PC-9 (cell line): ENCODE results near the gene FJX1. TPM values are rescaled to one million over a fixed set of nuclear protein-coding genes. Genes with fewer than 3 reads are reported as not detected.
A peak's percentile ranks its signal among the peaks of the same experiment; 100 is the strongest.

Experiments
- BruUV-seq: library from RNA; stranded (reverse); fragments of 400-500 nt; replicated peaks from 2 replicates; lab custom pipeline; 2021; lab: Mats Ljungman, UMichigan
- CTCF ChIA-PET: fragments of 300-600 bp; sonication (Branson Sonifier 250); formaldehyde crosslinking; loops from one replicate; lab custom pipeline; 2022; ENCODE audit warnings: antibody characterized with exemption; lab: Charles Lee
- POLR2A ChIA-PET: fragments of 300-600 bp; sonication (Branson Sonifier 250); formaldehyde crosslinking; loops from one replicate; lab custom pipeline; 2022; ENCODE audit warnings: antibody characterized with exemption; ENCODE audit not compliant: unreplicated experiment; lab: Charles Lee
- DNase-seq, 2 experiments: peaks; one replicate each; pipeline versions ENCODE4 v3.0.0 to v3.0.0-alpha.2; 2015 to 2022; ENCODE audit warnings: mixed read lengths in 1 of 2
- H2AFZ ChIP-seq: fragments of 200-600 bp; sonication (generic); 2 replicates; pipeline ENCODE4 v1.8.1; 2017; ENCODE audit warnings: antibody characterized with exemption
- H3F3A ChIP-seq: fragments of 200-600 bp; sonication (generic); 2 replicates; pipeline ENCODE4 v1.8.1; 2017; ENCODE audit warnings: antibody characterized with exemption, mild to moderate bottlenecking, low read depth; ENCODE audit not compliant: insufficient read depth
- H3K27ac ChIP-seq: fragments of 200-600 bp; sonication (generic); 2 replicates; pipeline ENCODE4 v1.6.1; 2016; ENCODE audit warnings: mixed run types
- H3K27me3 ChIP-seq: fragments of 200-600 bp; sonication (generic); 2 replicates; pipeline ENCODE4 v1.6.1; 2016; ENCODE audit warnings: low read depth, mixed run types; ENCODE audit not compliant: insufficient read depth
- H3K36me3 ChIP-seq: fragments of 200-600 bp; sonication (generic); 2 replicates; pipeline ENCODE4 v1.6.1; 2016; ENCODE audit warnings: low read depth, mixed run types
- H3K4me1 ChIP-seq: fragments of 200-600 bp; sonication (generic); replicated peaks from 2 replicates; pipeline ENCODE4 v1.6.1; 2016; ENCODE audit warnings: mixed run types; ENCODE audit not compliant: insufficient read depth
- H3K4me2 ChIP-seq: fragments of 200-600 bp; sonication (generic); 2 replicates; pipeline ENCODE4 v1.6.1; 2017; ENCODE audit warnings: mixed run types
- H3K4me3 ChIP-seq: fragments of 200-600 bp; sonication (generic); 2 replicates; pipeline ENCODE4 v1.6.1; 2016; ENCODE audit warnings: mixed run types
- H3K79me2 ChIP-seq: fragments of 200-600 bp; sonication (generic); 2 replicates; pipeline ENCODE4 v1.6.1; 2017; ENCODE audit warnings: low read depth, mixed run types
- H3K9me2 ChIP-seq: fragments of 200-600 bp; sonication (generic); 2 replicates; pipeline ENCODE4 v1.8.1; 2017; ENCODE audit warnings: mild to moderate bottlenecking; ENCODE audit not compliant: insufficient read depth
- H3K9me3 ChIP-seq: fragments of 200-600 bp; sonication (generic); 2 replicates; pipeline ENCODE4 v1.8.1; 2016; ENCODE audit warnings: low read depth; ENCODE audit not compliant: insufficient read depth
- H4K20me1 ChIP-seq: fragments of 200-600 bp; sonication (generic); 2 replicates; pipeline ENCODE4 v1.8.1; 2017; ENCODE audit not compliant: insufficient read depth
- EZH2 ChIP-seq: fragments of 200-600 bp; sonication (generic); IDR thresholded peaks from 2 replicates; pipeline ENCODE4 v1.8.0; 2017; ENCODE audit warnings: antibody characterized with exemption, low read depth
- intact Hi-C: fragments of 100-400 bp; cut with micrococcal nuclease; formaldehyde crosslinking; loops from one replicate; pipeline ENCODE4 v1.10.0; 2022; ENCODE audit not compliant: unreplicated experiment
- total RNA-seq: library from RNA; stranded (reverse); gene quantifications from 2 replicates; pipeline ENCODE4 v1.2.3, GENCODE V29; 2021
- TF ChIP-seq, protein P1 (sequence below): fragments of 200-600 bp; sonication (generic); conservative IDR thresholded peaks from 2 replicates; pipeline ENCODE4 v1.6.1; 2017; ENCODE audit warnings: mixed run types, antibody characterized with exemption, mild to moderate bottlenecking, moderate library complexity

Gene FJX1
- total RNA-seq, 1 experiment from 2014 or later, result 14.8 TPM

DNA sequence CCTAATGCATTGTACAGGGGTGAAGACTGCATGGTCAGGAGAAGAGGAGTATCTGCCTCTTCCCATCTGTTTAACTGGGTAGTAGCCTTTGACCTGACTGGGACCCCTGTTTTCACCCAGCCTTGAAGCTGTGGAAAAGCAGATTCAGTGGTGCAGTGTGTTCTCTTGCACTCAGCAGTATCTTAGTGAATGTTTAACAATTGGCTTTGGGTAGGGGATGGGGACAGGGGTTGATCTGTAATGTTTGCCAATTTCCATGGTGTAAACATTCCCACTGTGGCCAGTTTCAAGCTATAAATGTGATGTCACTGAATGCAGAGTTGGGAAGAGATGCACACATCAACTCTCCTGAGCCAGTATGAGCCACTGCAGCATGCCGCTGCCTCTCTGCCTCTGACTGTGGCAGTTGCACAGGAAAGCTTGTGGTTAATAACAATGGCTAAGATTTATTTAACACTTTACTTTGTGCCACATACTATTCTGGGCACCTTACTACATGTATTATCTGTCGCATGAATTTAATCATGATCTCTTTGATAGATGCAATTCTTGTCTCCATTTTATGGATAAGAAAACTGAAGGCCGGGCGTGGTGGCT lies 15.7 kb downstream of the FJX1 start:
- no peaks in the 10 kb centered on the region for H3K79me2 ChIP-seq
- POLR2A ChIA-PET, result no interaction called here
- no peak overlapping the region for H3K4me2 ChIP-seq
- BruUV-seq, result no TSS peak
- no peaks in the 10 kb centered on the region for H3K9me2 ChIP-seq
- no peaks in the 10 kb centered on the region for H3K36me3 ChIP-seq
- H3K4me1 ChIP-seq, result peaks cover 19% of the 10 kb centered on the region
- H3K27me3 ChIP-seq, result no peaks in the 10 kb centered on the region
- CTCF ChIA-PET, result no interaction called here
- H3K9me3 ChIP-seq, result no peaks in the 10 kb centered on the region
- no peak for DNase-seq
- TF ChIP-seq, protein P1, sequence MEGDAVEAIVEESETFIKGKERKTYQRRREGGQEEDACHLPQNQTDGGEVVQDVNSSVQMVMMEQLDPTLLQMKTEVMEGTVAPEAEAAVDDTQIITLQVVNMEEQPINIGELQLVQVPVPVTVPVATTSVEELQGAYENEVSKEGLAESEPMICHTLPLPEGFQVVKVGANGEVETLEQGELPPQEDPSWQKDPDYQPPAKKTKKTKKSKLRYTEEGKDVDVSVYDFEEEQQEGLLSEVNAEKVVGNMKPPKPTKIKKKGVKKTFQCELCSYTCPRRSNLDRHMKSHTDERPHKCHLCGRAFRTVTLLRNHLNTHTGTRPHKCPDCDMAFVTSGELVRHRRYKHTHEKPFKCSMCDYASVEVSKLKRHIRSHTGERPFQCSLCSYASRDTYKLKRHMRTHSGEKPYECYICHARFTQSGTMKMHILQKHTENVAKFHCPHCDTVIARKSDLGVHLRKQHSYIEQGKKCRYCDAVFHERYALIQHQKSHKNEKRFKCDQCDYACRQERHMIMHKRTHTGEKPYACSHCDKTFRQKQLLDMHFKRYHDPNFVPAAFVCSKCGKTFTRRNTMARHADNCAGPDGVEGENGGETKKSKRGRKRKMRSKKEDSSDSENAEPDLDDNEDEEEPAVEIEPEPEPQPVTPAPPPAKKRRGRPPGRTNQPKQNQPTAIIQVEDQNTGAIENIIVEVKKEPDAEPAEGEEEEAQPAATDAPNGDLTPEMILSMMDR, result no peak
- no peak for TF ChIP-seq EZH2
- no peak overlapping the region for H3K4me3 ChIP-seq
- peaks cover 18% of the 10 kb centered on the region for H3F3A ChIP-seq
- intact Hi-C loops, result no loop called here
- no peak overlapping the region for H2AFZ ChIP-seq
- no peaks in the 10 kb centered on the region for H4K20me1 ChIP-seq
- H3K27ac ChIP-seq, result no peak overlapping the region

DNA sequence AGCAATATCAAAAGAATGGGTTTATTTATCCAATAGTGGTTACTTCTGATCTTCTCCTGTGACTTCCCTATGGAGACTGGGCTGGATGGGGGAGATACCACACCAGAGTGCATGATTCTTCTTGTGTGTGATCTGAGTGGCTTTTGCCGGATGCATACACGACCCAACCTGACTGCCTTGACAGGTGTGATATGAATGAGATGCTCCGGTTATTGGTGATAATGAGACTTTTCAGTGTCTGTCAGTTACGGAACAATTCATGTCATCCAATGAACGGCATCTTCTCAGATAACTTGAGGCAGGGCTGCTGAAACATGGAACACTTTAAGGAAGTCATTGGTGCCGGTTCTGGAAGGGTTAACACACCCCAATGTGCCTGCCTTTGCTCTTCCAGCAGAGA lies 17.7 kb downstream of the FJX1 start:
- peaks cover 15% of the 10 kb centered on the region for H3K4me1 ChIP-seq
- H3K4me3 ChIP-seq, result no peak overlapping the region
- no peaks in the 10 kb centered on the region for H3K36me3 ChIP-seq
- DNase-seq, result no peak
- no peak overlapping the region for H3K27ac ChIP-seq
- intact Hi-C loops, result no loop called here
- H3K79me2 ChIP-seq, result no peaks in the 10 kb centered on the region
- H2AFZ ChIP-seq, result no peak overlapping the region
- H3K4me2 ChIP-seq, result no peak overlapping the region
- no peaks in the 10 kb centered on the region for H3K9me3 ChIP-seq
- H3F3A ChIP-seq, result no peaks in the 10 kb centered on the region
- TF ChIP-seq, protein P1, result no peak
- no peak for TF ChIP-seq EZH2
- H4K20me1 ChIP-seq, result no peaks in the 10 kb centered on the region
- ChIA-PET CTCF (no interaction called here), POLR2A (no interaction called here)
- no TSS peak for BruUV-seq
- H3K9me2 ChIP-seq, result no peaks in the 10 kb centered on the region
- no peaks in the 10 kb centered on the region for H3K27me3 ChIP-seq

DNA sequence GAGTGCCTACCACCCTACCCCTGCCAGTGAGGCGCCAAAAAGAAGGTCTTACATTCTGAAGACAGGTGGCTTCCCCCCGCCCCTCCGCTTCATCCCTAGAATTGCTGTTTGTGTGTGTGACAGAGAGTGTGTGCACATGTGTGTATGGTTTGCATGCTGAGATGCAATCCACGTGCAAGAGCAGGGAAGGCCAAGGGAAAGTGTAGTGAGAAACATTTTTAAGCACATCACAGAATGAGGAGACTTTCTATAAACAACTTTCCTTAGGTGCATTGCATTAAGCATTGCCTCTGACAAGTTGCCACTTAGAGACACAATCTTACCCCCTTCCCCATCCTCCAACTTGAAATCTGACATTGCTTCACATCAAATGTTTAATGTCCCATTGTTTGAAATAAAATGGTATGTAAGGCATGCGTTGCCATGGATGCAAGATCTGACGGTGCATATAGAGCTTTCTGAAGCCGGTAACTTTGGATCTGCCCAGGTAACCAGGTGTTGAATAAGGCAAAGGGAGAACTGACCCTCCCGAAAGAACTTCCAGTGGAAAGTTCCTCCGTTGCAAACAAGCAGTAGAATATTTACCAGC lies 21.4 kb downstream of the FJX1 start:
- no peak overlapping the region for H3K4me3 ChIP-seq
- peak; percentile 51 to 76 for DNase-seq
- no peaks in the 10 kb centered on the region for H3K79me2 ChIP-seq
- no peak overlapping the region for H3K27ac ChIP-seq
- no peaks in the 10 kb centered on the region for H3K9me3 ChIP-seq
- no peaks in the 10 kb centered on the region for H3K9me2 ChIP-seq
- H3K27me3 ChIP-seq, result no peaks in the 10 kb centered on the region
- no peaks in the 10 kb centered on the region for H4K20me1 ChIP-seq
- H2AFZ ChIP-seq, result no peak overlapping the region
- H3F3A ChIP-seq, result no peaks in the 10 kb centered on the region
- intact Hi-C loops, result no loop called here
- BruUV-seq, result no TSS peak
- no peaks in the 10 kb centered on the region for H3K36me3 ChIP-seq
- POLR2A ChIA-PET, result interaction anchor here (0.6 kb wide), 1 partner anchor 21 kb away, joined by 5 read pairs; no protein-coding TSS in a partner anchor
- peaks cover 15% of the 10 kb centered on the region for H3K4me1 ChIP-seq
- no peak overlapping the region for H3K4me2 ChIP-seq
- TF ChIP-seq EZH2, result no peak
- TF ChIP-seq, protein P1, result no peak
- CTCF ChIA-PET, result no interaction called here
